ENCODE data around the gene CCR5.

- TF ChIP-seq CTCF (conservative IDR thresholded peaks at IDR 0.05 in 1 of 2, IDR thresholded peaks at IDR 0.05 in 1 of 2; ENCODE audit: extremely low read depth in 1 of 2, insufficient read depth in 1 of 2, low read depth in 1 of 2, low read length in 2 of 2) (no peak), EZH2 (IDR thresholded peaks at IDR 0.05; ENCODE audit: borderline replicate concordance, low read length) (no peak)
Measured at GRCh38 chr3:46344476-46344875, 26.3 kb upstream of the CCR5 start.

All from mammary epithelial cell (primary cell).